SH-SY5Y (cell line): ENCODE data around the gene DLG1.

Source experiments
- GATA2 ChIP-seq: IDR thresholded peaks from 2 replicates; pipeline ENCODE4 v1.6.1; 2011; ENCODE audit warnings: mild to moderate bottlenecking, low read depth, low read length
- GATA3 ChIP-seq: IDR thresholded peaks from 2 replicates; pipeline ENCODE4 v1.6.1; 2011; ENCODE audit warnings: low read depth, mild to moderate bottlenecking, low read length, moderate library complexity

DNA sequence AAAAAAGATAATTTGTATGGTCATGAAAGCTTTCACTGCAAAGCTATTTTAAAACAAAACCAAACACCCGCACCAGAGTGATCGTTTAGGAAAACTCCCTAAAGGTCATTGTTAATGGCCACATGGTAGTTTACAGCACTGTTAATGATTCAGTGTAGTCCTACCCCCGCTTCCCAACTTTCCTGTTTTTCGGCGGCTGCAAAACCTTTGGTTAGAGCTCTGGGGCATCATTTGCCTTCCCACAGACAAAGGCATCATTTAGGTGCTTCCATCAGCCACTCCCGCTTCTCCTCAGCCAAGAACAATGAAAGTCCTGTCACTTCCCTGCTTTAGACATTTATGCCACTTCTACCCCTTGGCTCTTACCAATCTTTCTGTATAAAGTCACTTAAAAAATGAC lies 279.4 kb downstream of the DLG1 start:
- TF ChIP-seq GATA2: no peak
- no peak for TF ChIP-seq GATA3
